ENCODE measurements around the gene DOCK9. TPM values are rescaled to one million over a fixed set of nuclear protein-coding genes. Genes with fewer than 3 reads are reported as not detected.

Gene DOCK9
- total RNA-seq, 4 donors from 2014 or later: 78.7 to 306 (median 142) TPM

GRCh38 chr13:98804336-98804855 lies 173.5 kb downstream of the DOCK9 start:
- TF ChIP-seq CTCF (IDR thresholded peaks at IDR 0.05; ENCODE audit: low read depth): no peak

- no peak for TF ChIP-seq CTCF (IDR thresholded peaks at IDR 0.05; ENCODE audit: low read depth)
These were observed 173.9 kb downstream of the DOCK9 start for GRCh38 chr13:98803921-98804320.

GRCh38 chr13:98803111-98803561 lies 174.7 kb downstream of the DOCK9 start:
- no peak for TF ChIP-seq CTCF (IDR thresholded peaks at IDR 0.05; ENCODE audit: low read depth)

- TF ChIP-seq CTCF (IDR thresholded peaks at IDR 0.05; ENCODE audit: low read depth): no peak
These were observed 175.3 kb downstream of the DOCK9 start for GRCh38 chr13:98802559-98802958.

- TF ChIP-seq CTCF (IDR thresholded peaks at IDR 0.05; ENCODE audit: low read depth): no peak
These were observed 176.0 kb downstream of the DOCK9 start for GRCh38 chr13:98801626-98802418.

GRCh38 chr13:98800078-98800477 lies 177.8 kb downstream of the DOCK9 start:
- TF ChIP-seq CTCF (IDR thresholded peaks at IDR 0.05; ENCODE audit: low read depth): no peak

- no peak for TF ChIP-seq CTCF (IDR thresholded peaks at IDR 0.05; ENCODE audit: low read depth)
These were observed 178.8 kb downstream of the DOCK9 start for GRCh38 chr13:98798849-98799645.
